ENCODE data around the gene SYNE2.

Gene SYNE2

GRCh38 chr14:63933110-63933509 lies 80.3 kb downstream of the SYNE2 start:
- no peak overlapping the region for H3K4me3 ChIP-seq (ENCODE audit: low read depth, low read length)
- TF ChIP-seq, protein P1, sequence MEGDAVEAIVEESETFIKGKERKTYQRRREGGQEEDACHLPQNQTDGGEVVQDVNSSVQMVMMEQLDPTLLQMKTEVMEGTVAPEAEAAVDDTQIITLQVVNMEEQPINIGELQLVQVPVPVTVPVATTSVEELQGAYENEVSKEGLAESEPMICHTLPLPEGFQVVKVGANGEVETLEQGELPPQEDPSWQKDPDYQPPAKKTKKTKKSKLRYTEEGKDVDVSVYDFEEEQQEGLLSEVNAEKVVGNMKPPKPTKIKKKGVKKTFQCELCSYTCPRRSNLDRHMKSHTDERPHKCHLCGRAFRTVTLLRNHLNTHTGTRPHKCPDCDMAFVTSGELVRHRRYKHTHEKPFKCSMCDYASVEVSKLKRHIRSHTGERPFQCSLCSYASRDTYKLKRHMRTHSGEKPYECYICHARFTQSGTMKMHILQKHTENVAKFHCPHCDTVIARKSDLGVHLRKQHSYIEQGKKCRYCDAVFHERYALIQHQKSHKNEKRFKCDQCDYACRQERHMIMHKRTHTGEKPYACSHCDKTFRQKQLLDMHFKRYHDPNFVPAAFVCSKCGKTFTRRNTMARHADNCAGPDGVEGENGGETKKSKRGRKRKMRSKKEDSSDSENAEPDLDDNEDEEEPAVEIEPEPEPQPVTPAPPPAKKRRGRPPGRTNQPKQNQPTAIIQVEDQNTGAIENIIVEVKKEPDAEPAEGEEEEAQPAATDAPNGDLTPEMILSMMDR (IDR thresholded peaks at IDR 0.05; ENCODE audit: low read depth, low read length), result no peak

- no peak overlapping the region for H3K4me3 ChIP-seq (ENCODE audit: low read depth, low read length)
- TF ChIP-seq, protein P1 (IDR thresholded peaks at IDR 0.05; ENCODE audit: low read depth, low read length), result no peak
Measured at GRCh38 chr14:63933711-63934110, 80.9 kb downstream of the SYNE2 start.

DNA sequence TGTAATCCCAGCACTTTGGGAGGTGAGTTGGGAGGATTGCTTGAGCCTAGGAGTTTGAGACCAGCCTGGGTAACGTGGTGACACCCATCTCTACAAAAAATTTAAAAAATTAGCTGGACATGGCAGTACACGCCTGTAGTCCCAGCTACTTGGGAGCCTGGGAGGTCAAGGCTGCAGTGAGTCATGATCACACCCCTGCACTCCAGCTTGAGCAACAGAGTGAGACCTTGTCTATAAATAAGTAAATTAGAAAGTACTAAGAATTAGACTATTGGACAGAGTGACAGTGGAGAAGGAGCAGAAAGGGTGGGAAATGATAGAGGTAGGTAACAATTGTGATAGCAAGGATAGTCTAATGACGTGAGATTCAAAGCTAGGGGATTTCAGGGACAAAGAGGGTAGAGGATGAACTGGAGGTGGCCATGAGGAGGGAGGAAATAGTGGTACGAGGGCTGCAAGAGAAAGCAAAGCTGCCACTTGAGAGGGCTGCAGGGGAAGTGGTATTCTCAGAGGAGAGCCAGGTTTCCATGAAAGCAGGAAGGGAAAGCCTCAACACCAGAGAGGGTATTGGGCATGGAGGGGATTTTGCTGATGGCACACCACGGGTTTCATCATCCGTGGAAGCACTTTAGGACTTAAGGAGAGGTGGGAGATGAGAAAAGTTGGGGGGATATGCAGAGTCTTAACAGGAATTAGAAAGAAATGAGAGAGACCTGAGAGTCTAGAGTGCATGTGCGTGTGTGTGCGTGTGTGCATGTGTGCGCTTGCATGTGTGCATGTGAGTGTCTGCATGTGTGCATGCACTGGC lies 85.6 kb downstream of the SYNE2 start:
- no peak overlapping the region for H3K4me3 ChIP-seq (ENCODE audit: low read depth, low read length)
- TF ChIP-seq, protein P1 (IDR thresholded peaks at IDR 0.05; ENCODE audit: low read depth, low read length), result no peak

DNA sequence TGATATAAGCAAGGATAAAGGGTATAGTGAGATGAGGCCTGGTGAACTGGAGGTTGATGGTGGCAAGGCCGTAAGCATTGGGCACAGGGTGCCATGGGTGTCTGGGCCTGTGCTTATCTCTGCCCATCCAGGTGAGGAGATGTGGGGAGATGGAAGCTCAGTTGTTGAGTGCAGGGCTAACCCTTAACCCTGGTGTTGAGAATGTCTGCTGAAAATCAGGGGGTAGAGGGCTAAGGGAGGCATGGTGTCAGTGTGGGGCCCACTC lies 86.1 kb downstream of the SYNE2 start:
- no peak overlapping the region for H3K4me3 ChIP-seq (ENCODE audit: low read depth, low read length)
- TF ChIP-seq, protein P1 (IDR thresholded peaks at IDR 0.05; ENCODE audit: low read depth, low read length), result no peak

DNA sequence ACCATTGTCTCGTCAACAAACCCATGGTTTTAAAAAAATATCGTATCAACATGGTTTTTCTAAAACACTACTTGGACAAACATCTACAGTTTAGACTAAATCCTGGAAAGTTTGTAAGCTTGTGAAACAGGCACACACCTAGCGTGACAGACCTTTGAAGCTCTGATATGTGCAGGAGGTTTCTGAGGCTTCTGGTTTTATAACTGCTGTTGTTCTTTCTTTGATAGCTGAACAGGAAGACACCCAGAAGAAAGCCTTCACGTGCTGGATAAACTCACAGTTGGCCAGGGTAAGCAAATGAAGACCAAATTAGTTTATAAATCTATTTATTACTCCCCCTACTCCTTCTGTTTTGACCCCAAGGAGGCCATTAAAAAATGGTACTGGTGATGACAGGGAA lies 87.6 kb downstream of the SYNE2 start:
- TF ChIP-seq, protein P1 (IDR thresholded peaks at IDR 0.05; ENCODE audit: low read depth, low read length), result no peak
- H3K4me3 ChIP-seq (ENCODE audit: low read depth, low read length), result no peak overlapping the region

DNA sequence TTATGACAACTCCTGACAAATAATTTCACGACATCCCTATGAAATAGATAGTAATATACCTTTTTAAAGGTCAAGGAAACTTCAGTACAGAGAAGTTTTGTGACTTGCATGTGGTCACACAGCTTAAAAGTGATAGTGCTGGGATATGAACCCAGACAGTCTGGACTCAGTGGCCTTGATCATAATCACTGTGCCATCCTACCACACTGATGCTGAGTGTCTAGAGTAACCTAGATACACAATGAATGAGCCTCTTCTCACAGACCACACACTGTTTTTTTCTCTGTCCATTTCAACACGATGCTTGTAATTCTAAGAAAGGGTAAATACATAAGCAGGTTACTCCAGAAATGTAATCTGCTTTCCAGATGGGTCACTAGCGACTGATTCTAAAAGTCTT lies 88.2 kb downstream of the SYNE2 start:
- H3K4me3 ChIP-seq (ENCODE audit: low read depth, low read length), result no peak overlapping the region
- TF ChIP-seq, protein P1 (IDR thresholded peaks at IDR 0.05; ENCODE audit: low read depth, low read length), result no peak

GRCh38 chr14:63949696-63950095 lies 96.9 kb downstream of the SYNE2 start:
- no peak overlapping the region for H3K4me3 ChIP-seq (ENCODE audit: low read depth, low read length)
- TF ChIP-seq, protein P1 (IDR thresholded peaks at IDR 0.05; ENCODE audit: low read depth, low read length), result no peak

All from WI38 (cell line).